Activated CD8-positive, alpha-beta memory T cell treated with anti-CD3 and anti-CD28 coated beads, Interleukin-2, amount 50 U/mL, for 48 hours (primary cell): ENCODE data around the gene MPHOSPH9.

Source experiments
- DNase-seq: peaks from one replicate; pipeline ENCODE4 v3.0.0-alpha.2; 2020

MPHOSPH9 gene, protein sequence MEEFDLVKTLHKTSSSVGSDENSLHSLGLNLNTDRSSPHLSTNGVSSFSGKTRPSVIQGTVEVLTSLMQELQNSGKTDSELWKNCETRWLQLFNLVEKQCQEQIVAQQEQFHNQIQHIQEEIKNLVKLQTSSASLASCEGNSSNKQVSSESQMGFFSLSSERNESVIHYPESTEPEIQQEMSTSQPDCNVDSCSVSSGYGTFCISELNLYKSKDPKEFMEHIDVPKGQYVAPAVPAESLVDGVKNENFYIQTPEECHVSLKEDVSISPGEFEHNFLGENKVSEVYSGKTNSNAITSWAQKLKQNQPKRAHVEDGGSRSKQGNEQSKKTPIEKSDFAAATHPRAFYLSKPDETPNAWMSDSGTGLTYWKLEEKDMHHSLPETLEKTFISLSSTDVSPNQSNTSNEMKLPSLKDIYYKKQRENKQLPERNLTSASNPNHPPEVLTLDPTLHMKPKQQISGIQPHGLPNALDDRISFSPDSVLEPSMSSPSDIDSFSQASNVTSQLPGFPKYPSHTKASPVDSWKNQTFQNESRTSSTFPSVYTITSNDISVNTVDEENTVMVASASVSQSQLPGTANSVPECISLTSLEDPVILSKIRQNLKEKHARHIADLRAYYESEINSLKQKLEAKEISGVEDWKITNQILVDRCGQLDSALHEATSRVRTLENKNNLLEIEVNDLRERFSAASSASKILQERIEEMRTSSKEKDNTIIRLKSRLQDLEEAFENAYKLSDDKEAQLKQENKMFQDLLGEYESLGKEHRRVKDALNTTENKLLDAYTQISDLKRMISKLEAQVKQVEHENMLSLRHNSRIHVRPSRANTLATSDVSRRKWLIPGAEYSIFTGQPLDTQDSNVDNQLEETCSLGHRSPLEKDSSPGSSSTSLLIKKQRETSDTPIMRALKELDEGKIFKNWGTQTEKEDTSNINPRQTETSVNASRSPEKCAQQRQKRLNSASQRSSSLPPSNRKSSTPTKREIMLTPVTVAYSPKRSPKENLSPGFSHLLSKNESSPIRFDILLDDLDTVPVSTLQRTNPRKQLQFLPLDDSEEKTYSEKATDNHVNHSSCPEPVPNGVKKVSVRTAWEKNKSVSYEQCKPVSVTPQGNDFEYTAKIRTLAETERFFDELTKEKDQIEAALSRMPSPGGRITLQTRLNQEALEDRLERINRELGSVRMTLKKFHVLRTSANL

GRCh38 chr12:123232807-123233504 lies at the start of gene MPHOSPH9, which contains the start of gene MTRFR:
Gene MPHOSPH9, minus strand, starts transcription at chr12:123233141. Its CDS starts 2,777 bp downstream, at chr12:123230364.
Gene MTRFR, plus strand, starts transcription at chr12:123233436. Its CDS starts 20,239 bp downstream, at chr12:123253675.
- peak; percentile 97 for DNase-seq

DNA sequence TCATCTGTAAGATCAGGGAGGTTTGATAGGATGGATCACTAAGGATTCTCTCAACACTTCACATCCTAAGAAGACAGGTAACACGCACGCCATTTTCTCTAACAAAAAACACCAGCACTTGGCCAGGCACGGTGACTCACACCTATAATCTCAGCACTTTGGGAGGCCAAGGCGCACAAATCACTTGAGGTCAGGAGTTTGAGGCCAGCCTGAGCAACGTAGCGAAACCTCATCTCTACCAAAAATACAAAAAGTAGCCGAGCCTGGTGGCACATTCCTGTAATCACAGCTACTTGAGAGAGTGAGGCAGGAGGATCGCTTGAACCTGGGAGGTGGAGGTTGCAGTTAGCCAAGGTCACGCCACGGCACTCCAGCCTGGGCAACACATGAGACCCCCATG lies 49.2 kb upstream of the MPHOSPH9 start:
- no peak for DNase-seq

- no peak for DNase-seq
Measured at GRCh38 chr12:123280971-123281370, 48.0 kb upstream of the MPHOSPH9 start.

GRCh38 chr12:123278101-123278627 lies 45.2 kb upstream of the MPHOSPH9 start:
- DNase-seq, result no peak

GRCh38 chr12:123273166-123273565 lies 40.2 kb upstream of the MPHOSPH9 start:
- DNase-seq, result no peak

- peak; percentile 87 for DNase-seq
Measured at GRCh38 chr12:123271001-123271668, 38.2 kb upstream of the MPHOSPH9 start.

- DNase-seq, result peak; percentile 71
Measured at GRCh38 chr12:123270214-123271000, 37.5 kb upstream of the MPHOSPH9 start.

DNA sequence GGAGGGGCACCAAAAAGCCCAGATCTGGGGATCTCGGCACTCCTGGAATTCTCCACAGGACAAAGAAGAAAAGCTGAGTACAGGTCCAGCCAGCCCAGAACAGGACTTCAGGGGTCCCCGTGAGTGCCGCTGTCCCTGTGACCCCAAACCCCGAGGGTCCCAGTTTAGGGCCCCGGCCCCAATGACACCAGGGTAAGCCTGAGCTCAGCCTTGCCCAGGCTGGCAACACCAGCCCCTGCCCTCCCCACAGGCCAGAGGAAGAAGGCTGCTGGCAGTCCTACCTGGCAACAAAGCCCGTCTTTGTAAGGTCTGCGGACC lies 36.9 kb upstream of the MPHOSPH9 start:
- no peak for DNase-seq

DNA sequence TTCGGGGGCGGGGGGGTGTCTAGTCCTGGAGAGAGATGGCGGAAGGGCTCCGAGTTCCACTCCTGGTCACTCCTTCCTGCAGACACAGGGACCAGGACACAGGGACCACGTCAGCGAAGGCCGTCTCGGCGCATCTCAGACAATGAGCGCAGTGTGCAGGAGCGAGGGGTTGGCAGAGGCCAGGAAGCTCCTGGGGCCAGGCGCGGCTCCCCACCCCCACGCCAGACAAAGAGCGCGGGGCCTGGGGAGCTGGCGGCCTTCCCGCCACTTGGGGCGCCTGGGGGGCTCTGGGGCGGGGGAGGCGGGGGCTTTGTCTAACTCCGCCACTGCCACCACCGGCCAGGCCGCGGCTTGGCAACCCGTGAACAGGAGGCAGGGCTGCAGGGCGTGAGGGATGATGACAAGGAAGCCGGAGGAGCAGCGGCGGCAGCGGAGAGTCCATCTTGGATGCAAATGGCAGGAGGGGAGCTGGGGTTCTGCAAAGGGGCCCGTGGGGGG lies 36.5 kb upstream of the MPHOSPH9 start:
- peak; percentile 75 for DNase-seq

GRCh38 chr12:123268850-123269249 lies 35.9 kb upstream of the MPHOSPH9 start:
- no peak for DNase-seq

- DNase-seq, result no peak
Measured at GRCh38 chr12:123267991-123268843, 35.3 kb upstream of the MPHOSPH9 start.

DNA sequence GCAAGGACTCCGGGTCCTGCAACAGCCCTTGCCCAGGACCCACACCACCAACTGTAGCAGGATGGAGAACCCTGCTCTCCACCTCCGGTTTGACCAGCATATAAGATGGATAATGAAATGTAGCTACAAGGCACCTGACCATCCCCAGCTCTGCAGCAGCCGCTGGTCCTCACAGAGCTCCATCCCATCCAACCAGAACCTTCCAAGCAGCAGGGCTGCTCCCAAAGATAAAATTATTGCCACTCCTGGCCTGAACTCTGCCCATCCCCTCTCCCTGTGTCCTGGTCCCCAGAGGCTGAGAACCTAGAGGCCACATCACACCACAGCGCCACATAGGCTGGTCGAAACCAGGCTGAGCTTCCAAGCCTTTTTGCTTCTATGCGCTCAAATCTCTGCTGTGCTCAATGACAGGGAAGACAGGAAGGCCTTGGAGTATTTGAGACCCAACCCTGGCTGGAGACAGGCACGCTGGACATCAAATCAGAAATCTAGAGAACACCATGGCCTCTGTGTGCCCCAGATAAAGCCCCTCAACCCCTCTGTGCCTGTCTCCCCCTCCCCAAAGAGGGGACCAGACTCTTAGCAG lies 34.5 kb upstream of the MPHOSPH9 start:
- DNase-seq, result no peak

DNA sequence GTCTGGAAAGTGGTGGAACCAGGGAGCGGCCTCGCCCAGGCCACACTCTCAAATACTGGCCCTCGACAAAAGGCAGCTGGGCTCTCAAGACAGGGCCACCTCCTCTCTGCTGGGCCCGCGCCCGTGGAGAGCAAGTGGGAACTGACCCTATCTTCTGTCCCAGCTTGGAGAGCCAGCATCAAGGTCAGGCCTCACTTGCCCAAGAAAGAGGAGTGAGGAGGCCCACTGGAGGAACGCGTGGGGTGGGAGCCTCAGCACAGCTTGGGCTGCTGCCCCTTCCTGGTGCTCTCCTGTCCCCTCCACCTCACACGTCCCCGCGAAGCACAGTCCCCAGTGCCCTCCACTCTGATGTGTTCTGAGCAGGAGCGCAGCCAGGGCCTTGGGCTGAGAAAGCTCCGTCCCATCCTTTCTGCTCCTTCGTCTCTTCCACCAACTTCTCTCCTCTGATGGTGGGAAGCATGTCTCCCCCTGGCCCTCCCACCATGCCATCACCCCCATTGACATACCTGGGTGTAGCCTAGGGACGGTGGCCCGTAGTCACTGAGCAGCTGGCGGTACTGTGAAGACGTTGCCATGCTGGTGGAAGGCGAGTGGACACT lies 33.8 kb upstream of the MPHOSPH9 start:
- DNase-seq, result no peak

DNA sequence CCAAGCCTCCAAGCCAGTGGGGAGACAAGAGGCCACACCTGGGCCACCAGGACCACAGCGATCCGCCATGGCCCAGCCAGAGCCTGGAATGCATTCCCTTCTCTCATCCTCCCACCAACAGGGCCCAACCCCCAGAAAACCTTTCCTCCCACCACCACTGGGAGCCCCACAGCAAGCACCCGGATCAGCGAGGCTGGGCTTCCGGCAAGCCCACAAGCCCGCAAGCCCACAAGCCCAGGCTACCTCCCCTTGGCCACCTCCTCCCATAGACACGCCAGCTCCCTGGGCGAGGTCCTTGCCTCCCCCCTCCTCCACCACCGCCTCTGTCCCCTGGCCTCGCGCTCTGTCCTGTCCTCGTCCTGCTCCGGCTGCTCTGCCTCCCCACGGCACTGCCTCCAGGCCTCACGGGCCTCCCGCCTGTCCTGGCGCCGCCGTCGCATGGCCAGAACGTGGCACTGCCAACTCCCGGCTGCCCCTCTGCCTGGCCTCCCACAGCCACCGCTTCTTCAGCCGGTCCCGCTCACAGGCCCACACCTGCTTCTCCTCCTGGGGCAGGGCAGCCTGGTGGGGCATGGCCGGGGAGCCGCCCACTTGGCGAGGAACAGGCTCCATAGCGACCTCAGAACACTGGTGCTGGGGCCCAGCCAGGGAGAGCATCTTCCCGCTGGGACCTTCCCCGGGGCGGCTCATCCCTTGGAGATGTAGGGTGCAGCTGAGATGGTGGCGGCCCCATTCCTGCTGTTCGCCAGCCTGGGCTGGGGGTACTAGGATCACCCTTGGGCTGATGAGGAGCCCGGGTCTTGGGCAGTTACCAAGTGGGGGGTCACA lies 33.1 kb upstream of the MPHOSPH9 start:
- no peak for DNase-seq

DNA sequence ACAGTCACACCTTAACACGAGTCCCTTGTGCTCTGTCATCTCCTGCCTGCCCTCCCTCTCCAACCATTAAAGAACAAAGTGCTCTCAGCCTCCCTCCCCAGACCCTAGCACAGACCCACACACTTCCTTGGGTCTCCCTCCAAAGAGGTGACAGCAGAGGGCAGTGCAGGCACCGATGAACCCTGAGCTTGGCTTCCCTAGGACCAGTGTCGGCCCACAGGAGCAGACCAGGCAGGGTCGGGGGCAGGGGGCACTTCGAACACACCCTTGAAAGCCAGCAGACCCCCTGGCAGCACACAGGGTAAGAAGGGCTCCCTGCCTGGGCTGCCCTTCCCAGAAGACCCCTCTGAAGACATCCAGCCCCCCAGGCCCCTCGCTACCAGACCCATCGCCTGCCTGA lies 31.7 kb upstream of the MPHOSPH9 start:
- no peak for DNase-seq

DNA sequence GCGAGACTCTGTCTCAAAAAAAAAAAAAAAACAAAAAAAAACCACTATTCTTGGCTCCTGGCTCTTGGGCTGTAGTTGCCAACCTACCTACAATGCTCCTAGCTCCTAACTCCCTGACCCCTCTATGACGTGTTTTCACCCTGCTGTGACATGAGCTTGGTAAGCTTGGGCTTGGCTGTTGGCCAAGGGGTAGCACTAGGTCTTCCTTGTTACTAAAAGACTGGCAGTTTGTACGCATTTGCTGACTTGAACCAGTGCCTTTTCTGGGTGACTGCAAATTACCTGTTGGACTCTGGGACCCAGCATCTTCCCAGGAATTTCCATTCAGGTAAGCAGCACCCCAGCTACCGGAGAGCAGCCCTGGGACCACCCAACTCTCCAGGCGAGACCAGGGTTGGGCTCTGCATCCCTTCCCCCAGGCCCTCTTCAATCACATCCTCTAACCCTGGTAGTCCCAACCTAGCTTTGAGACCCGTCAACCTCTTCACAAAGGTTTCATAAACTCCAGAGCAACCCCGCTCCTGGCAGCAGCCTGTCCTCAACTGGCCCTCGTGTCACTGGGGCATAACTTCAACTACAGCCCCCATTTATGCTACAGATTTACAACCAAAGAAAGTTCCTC lies 30.4 kb upstream of the MPHOSPH9 start:
- no peak for DNase-seq

DNA sequence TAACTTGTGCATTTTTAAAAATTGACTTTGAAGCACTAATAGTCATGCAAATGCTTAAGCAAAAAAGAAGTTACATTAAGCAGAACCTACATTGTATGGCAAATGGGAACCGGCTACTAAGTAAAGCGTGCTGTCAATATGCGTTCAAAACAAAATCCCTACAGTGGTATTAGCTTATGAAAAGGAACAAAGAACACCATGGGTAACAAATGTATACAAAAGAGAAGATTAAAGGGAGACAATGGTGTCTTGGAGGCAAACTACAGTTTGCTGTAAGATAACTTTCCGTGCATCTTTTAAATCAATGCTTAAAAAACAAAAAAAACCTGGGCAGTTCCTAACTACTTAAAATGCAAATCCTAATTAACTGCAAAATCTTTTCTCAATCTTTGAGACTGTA lies 28.3 kb upstream of the MPHOSPH9 start:
- no peak for DNase-seq

DNA sequence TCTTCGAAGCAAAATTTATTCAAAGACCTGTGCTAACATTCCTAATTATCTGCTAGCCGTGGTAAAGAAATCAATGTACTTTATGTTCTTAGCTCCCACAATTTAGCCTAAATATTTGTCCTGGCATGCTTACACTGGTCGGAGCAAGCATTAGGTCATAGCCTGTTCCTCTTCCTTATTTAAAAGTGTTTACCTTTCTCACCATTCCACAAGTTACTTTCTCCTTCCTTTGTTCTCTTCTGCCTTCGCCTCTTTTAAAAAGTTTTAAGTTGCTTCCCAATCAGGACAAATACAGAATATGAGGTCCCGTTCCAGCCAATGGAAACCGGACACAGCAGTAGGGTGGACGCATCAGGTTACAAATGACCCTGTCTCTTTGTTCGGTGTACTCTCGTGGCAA lies 27.1 kb upstream of the MPHOSPH9 start:
- DNase-seq, result no peak
